B cell (primary cell): ENCODE measurements around the gene COMMD8. TPM values are rescaled to one million over a fixed set of nuclear protein-coding genes. Genes with fewer than 3 reads are reported as not detected.

Experiments used
- ATAC-seq: fragments of 200-7000 bp; cut with Tn5 transposase; one replicate; pipeline ENCODE4 v1.10.0; 2021; ENCODE audit warnings: low read depth, mild to moderate bottlenecking, moderate number of reproducible peaks, moderate library complexity
- CTCF ChIA-PET: fragments of 350-600 bp; sonication (Branson Sonifier 250); formaldehyde crosslinking; loops from one replicate; lab custom pipeline; 2021; ENCODE audit warnings: antibody characterized with exemption, inconsistent platforms; lab: Charles Lee
- POLR2A ChIA-PET: fragments of 350-600 bp; sonication (Branson Sonifier 250); formaldehyde crosslinking; loops from one replicate; lab custom pipeline; 2021; ENCODE audit warnings: antibody characterized with exemption; lab: Charles Lee
- DNase-seq: peaks from one replicate; pipeline ENCODE4 v3.0.0; 2013
- H2AFZ ChIP-seq: 2 replicates; pipeline ENCODE4 v1.6.1; 2012; ENCODE audit warnings: mild to moderate bottlenecking, low read depth, low read length; ENCODE audit not compliant: insufficient read depth, poor library complexity, severe bottlenecking
- H3K27ac ChIP-seq, 2 donors: 1 replicate in 1 of 2; 2 replicates in 1 of 2; pipeline ENCODE4 v1.5.1; 2012 to 2013; ENCODE audit warnings: low read length in 2 of 2, mild to moderate bottlenecking in 2 of 2, moderate library complexity in 1 of 2
- H3K27me3 ChIP-seq, 4 experiments: fragments of 200-600 bp in 1 of 4; sonication (generic) in 1 of 4; replicated peaks in 1 of 4; 1 replicate in 2 of 4; 2 replicates in 2 of 4; pipeline versions ENCODE4 v1.6.1 to v1.7.0; 2013 to 2016; ENCODE audit warnings: low read length in 3 of 4, mild to moderate bottlenecking in 2 of 4, mixed read lengths in 1 of 4, moderate library complexity in 1 of 4; ENCODE audit not compliant: insufficient read depth in 4 of 4, control insufficient read depth in 3 of 4; ENCODE audit errors: control extremely low read depth in 1 of 4
- H3K36me3 ChIP-seq, 2 experiments: replicated peaks in 1 of 2; 1 replicate in 1 of 2; 2 replicates in 1 of 2; pipeline versions ENCODE4 v1.6.1 to v1.7.1; 2013; ENCODE audit warnings: low read length in 1 of 2; ENCODE audit not compliant: insufficient read depth in 2 of 2, control insufficient read depth in 1 of 2; ENCODE audit errors: control extremely low read depth in 1 of 2, extremely low read depth in 1 of 2
- H3K4me1 ChIP-seq, 2 donors: fragments of 200-600 bp in 1 of 2; sonication (generic) in 1 of 2; 1 replicate in 1 of 2; 2 replicates in 1 of 2; pipeline versions ENCODE4 v1.5.1 to v1.6.1; 2013 to 2017; ENCODE audit warnings: low read length in 2 of 2; ENCODE audit not compliant: control insufficient read depth in 2 of 2, insufficient read depth in 2 of 2
- H3K4me2 ChIP-seq: replicated peaks from 2 replicates; pipeline ENCODE3; 2012; ENCODE audit warnings: mild to moderate bottlenecking, low read depth, low read length; ENCODE audit not compliant: poor library complexity, severe bottlenecking
- H3K4me3 ChIP-seq, 5 experiments: fragments of 200-600 bp in 1 of 5; sonication (generic) in 1 of 5; 1 replicate in 3 of 5; 2 replicates in 2 of 5; pipeline versions ENCODE4 v1.5.1 to v1.7.0; 2011 to 2016; ENCODE audit warnings: low read length in 4 of 5, mild to moderate bottlenecking in 4 of 5, low read depth in 2 of 5, control low read depth in 1 of 5, moderate library complexity in 1 of 5; ENCODE audit not compliant: insufficient read depth in 1 of 5; ENCODE audit errors: control extremely low read depth in 1 of 5, extremely low read depth in 1 of 5
- H3K79me2 ChIP-seq: fragments of 200-600 bp; sonication (generic); one replicate; pipeline ENCODE4 v1.6.0; 2016; ENCODE audit warnings: low read length; ENCODE audit not compliant: control insufficient read depth, insufficient read depth
- H3K9ac ChIP-seq: fragments of 200-600 bp; sonication (generic); 2 replicates; pipeline ENCODE4 v1.6.1; 2017; ENCODE audit warnings: mild to moderate bottlenecking, low read length, moderate library complexity
- H3K9me3 ChIP-seq, 3 donors: one replicate each; pipeline versions ENCODE4 v1.6.1 to v1.7.1; 2013; ENCODE audit warnings: low read length in 2 of 3; ENCODE audit not compliant: control insufficient read depth in 2 of 3, insufficient read depth in 1 of 3; ENCODE audit errors: control extremely low read depth in 1 of 3
- H4K20me1 ChIP-seq: 2 replicates; pipeline ENCODE4 v1.6.0; 2012; ENCODE audit warnings: mild to moderate bottlenecking, low read length; ENCODE audit not compliant: insufficient read depth, control insufficient read depth, poor library complexity, severe bottlenecking
- H3K27ac Mint-ChIP-seq: one replicate; pipeline ENCODE4 v1.8.0; 2021; ENCODE audit warnings: mixed read lengths
- H3K27me3 Mint-ChIP-seq: one replicate; pipeline ENCODE4 v1.8.0; 2021; ENCODE audit warnings: mixed read lengths
- H3K4me1 Mint-ChIP-seq: one replicate; pipeline ENCODE4 v1.8.0; 2021; ENCODE audit warnings: mixed read lengths
- H3K4me3 Mint-ChIP-seq: one replicate; pipeline ENCODE4 v1.8.0; 2021; ENCODE audit warnings: mixed read lengths
- H3K9me3 Mint-ChIP-seq: one replicate; pipeline ENCODE4 v1.8.0; 2022; ENCODE audit warnings: mixed read lengths; ENCODE audit not compliant: insufficient read depth
- CTCF ChIP-seq: fragments of 200-600 bp; IDR thresholded peaks from one replicate; pipeline ENCODE4 v1.8.0; 2022; ENCODE audit warnings: antibody characterized with exemption, mild to moderate bottlenecking
- EZH2 ChIP-seq: IDR thresholded peaks from 2 replicates; pipeline ENCODE4 v1.6.1; 2012; ENCODE audit warnings: borderline replicate concordance, low read depth, mild to moderate bottlenecking, moderate library complexity, low read length; ENCODE audit not compliant: insufficient read depth, poor library complexity, severe bottlenecking
- WGBS: methylation state at CpG from one replicate; pipeline ENCODE4 v1.1.5; 2013; ENCODE audit warnings: missing lambda C conversion rate; ENCODE audit not compliant: insufficient coverage; 5-methylcytosine and 5-hydroxymethylcytosine counted together
- intact Hi-C: fragments of 100-400 bp; cut with micrococcal nuclease; formaldehyde crosslinking; loops from one replicate; pipeline ENCODE4 v1.10.0; 2022
- polyA minus RNA-seq: library from RNA; depleted of rRNA, polyadenylated mRNA; stranded (reverse); fragments of >200 nt; gene quantifications from 2 replicates; pipeline ENCODE4 v1.2.3, GENCODE V29; 2012
- polyA plus RNA-seq: library from polyadenylated mRNA; depleted of rRNA; stranded (reverse); fragments of >200 nt; gene quantifications from 2 replicates; pipeline ENCODE4 v1.2.3, GENCODE V29; 2012
- total RNA-seq, 2 donors: library from RNA; stranded (reverse); fragments of 120-200 nt in 1 of 2; gene quantifications; 1 replicate in 1 of 2; 2 replicates in 1 of 2; pipeline versions ENCODE4 v1.2.3 to v1.2.4, GENCODE V29; 2013 to 2022

COMMD8 gene
- total RNA-seq = 15.2 TPM in 2 replicates
- total RNA-seq (2013) = 27.5 TPM
- 5.1 and 5.5 TPM in 2 replicates for polyA plus RNA-seq
- polyA minus RNA-seq = 2.2 and 5.2 TPM in 2 replicates

DNA sequence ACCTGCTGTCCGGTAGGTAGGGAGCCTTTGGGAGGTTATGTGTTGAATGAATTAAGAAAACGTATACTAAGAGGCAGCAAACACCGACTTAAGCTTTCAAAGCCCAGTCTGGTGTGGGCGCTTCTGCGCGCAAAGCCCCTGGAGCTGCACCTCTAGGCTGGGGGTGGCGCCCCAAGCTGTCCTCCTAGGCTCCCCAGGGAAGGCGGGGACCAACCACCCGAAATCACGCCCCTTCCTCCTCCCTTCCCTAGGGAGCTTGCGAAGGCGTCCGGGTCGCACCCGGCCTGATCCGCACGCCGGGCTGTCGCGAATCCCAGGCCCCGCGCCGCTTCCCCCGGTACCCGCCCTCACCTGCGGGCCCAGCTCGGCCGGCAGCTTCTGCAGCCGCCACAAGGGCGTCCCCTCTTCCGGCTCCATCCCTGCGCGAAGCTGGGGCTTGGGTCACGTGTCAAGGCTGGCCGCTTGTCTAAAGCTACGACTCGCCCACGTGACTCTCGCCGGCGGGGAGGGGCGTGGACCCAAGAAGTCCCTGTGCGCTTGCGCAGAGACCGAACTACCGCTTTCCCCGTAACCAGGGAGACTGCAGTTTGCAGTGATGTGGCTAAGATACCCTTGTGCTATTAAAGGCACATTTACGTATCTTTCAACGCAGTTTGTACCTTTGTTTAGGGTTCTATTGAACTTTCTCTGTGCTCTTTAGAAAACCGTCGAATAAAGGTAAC, at the start of gene COMMD8:
TSS of gene COMMD8 (minus strand) at position 468 of the 722 bp plus-strand sequence. CDS start at position 417, 51 bp downstream.
- H3K9me3 Mint-ChIP-seq = no peaks in the 10 kb centered on the region
- H3K4me3 Mint-ChIP-seq = peak within 1 kb of the TSS; percentile 91
- H3K4me1 Mint-ChIP-seq = peaks cover 53% of the 10 kb centered on the region
- H4K20me1 ChIP-seq = no peaks in the 10 kb centered on the region
- peak within 1 kb of the TSS; percentile 92 for H3K27ac Mint-ChIP-seq
- ChIA-PET CTCF (interaction anchor here (0.6 to 2.7 kb wide), 14 partner anchors 9 to 883 kb away, joined by 3 to 44 read pairs (median 4); partner anchors contain the start of gene ATP10D), POLR2A (interaction anchor here (1.0 to 1.5 kb wide), 5 partner anchors 20 to 46 kb away, joined by 3 to 13 read pairs (median 4); partner anchors contain the start of gene ATP10D)
- no peaks in the 10 kb centered on the region for H3K9me3 ChIP-seq
- intact Hi-C loops = loop anchor here (1.0 to 2.0 kb wide), 7 partner anchors 22 to 1367 kb away; partner anchors contain the start of genes ATP10D, NFXL1, OCIAD1 and SLAIN2
- H3K9ac ChIP-seq = peak within 1 kb of the TSS; percentile 76
- no peaks in the 10 kb centered on the region for H3K27me3 Mint-ChIP-seq
- peak within 1 kb of the TSS; percentile 73 to 96 for H3K27ac ChIP-seq
- H3K36me3 ChIP-seq = peaks cover 2 to 5% of the 10 kb centered on the region in 2 experiments
- ATAC-seq = peak; percentile 82
- peak within 1 kb of the TSS; percentile 76 for H3K4me2 ChIP-seq
- WGBS = under 1% methylated on average over 46 of the region's 51 CpGs
- H3K79me2 ChIP-seq = peaks cover 29% of the 10 kb centered on the region
- H3K27me3 ChIP-seq = no peaks in the 10 kb centered on the region
- peak within 1 kb of the TSS; percentile 82 for H2AFZ ChIP-seq
- TF ChIP-seq EZH2 (no peak), CTCF (peak; percentile 52)
- peaks cover 22 to 27% of the 10 kb centered on the region in 2 donors for H3K4me1 ChIP-seq
- DNase-seq = peak; percentile 99
- peak within 1 kb of the TSS; percentile 66 to 89 (median 82) for H3K4me3 ChIP-seq
